Measurements from ENCODE around the gene USP31. TPM values are rescaled to one million over a fixed set of nuclear protein-coding genes. Genes with fewer than 3 reads are reported as not detected.
"Not testable (repeated sequence)": the region's sequence is repeated elsewhere in the genome, so short reads cannot be mapped to it uniquely, and the experiment has no call there.

USP31 gene
- total RNA-seq, 2 experiments from 2014 or later: 4.5 to 4.9 TPM

DNA sequence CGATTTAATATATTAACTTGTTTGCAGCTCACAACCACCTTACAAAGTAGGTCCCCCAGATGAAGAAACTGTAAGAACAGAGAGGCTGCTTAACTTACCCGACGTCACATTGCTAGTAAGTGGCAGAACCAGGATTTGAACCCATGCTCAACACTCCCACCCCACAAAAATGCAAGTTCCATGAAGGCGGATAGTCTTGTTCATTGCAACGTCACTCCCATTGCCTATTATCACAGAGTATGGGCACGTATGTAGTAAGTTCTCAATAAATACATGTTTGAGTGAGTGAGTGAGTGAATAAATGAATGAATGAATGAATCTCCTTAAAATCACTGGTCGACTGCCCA, 1.1 kb downstream of the USP31 start:
- intact Hi-C loops (cut with micrococcal nuclease): no loop called here
- Mint-ChIP-seq H3K36me3 (ENCODE audit: low read depth) (peaks cover 10% of the 10 kb centered on the region), H3K27ac (peak overlapping the region; percentile 84), H3K4me1 (ENCODE audit: low read depth) (peaks cover 30% of the 10 kb centered on the region), H3K27me3 (no peaks in the 10 kb centered on the region), H3K9me3 (no peaks in the 10 kb centered on the region), H3K4me3 (peak overlapping the region; percentile 92)
- no peak for DNase-seq
- ATAC-seq: no peak
- TF ChIP-seq CTCF (IDR thresholded peaks at IDR 0.05): no peak
- CTCF ChIA-PET: interaction anchor here (1.6 kb wide), 1 partner anchor 16 kb away, joined by 3 read pairs; no protein-coding TSS in a partner anchor
- POLR2A ChIA-PET: no interaction called here

- peak overlapping the region; percentile 92 for H3K4me3 Mint-ChIP-seq
- no peak for ATAC-seq
- intact Hi-C loops (cut with micrococcal nuclease): no loop called here
- H3K27ac Mint-ChIP-seq: no peak overlapping the region
- TF ChIP-seq CTCF (IDR thresholded peaks at IDR 0.05): no peak
- no peaks in the 10 kb centered on the region for H3K9me3 Mint-ChIP-seq
- H3K36me3 Mint-ChIP-seq (ENCODE audit: low read depth): peaks cover 10% of the 10 kb centered on the region
- H3K27me3 Mint-ChIP-seq: no peaks in the 10 kb centered on the region
- DNase-seq: no peak
- ChIA-PET POLR2A (no interaction called here), CTCF (interaction anchor here (1.6 kb wide), 1 partner anchor 15 kb away, joined by 3 read pairs; no protein-coding TSS in a partner anchor)
- peaks cover 30% of the 10 kb centered on the region for H3K4me1 Mint-ChIP-seq (ENCODE audit: low read depth)
Measured at GRCh38 chr16:23147666-23148065, 1.6 kb downstream of the USP31 start.

DNA sequence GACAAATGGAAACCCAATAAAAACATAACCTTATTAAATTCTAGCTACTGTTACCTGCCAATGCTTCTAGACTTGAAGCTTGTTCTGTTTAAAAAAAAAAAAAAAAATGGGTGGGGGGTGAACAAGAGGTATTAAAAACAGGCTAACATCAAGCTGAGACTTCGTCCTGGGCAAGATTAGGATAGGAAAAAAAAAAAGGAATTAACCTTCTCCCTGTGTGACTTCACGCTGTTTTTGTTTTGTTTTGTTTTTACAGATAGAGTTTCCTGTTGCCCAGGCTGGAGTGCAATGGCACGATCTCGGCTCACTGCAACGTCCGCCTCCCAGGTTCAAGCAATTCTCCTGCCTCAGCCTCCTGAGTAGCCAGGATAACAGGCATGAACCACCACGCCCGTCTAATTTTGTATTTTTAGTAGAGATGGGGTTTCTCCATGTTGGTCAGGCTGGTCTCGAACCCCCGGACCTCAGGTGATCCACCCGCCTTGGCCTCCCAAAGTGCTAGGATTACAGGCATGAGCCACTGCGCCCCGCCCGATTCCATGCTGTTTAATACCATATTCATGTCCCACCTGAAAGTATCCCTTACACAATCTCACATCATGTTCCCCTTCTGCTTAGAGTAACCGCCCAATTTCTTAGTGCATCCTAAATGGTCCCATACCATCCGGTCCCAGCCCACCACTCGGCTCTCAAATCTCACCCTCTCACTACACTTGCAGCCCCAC, 2.2 kb downstream of the USP31 start:
- ATAC-seq (no peak), DNase-seq (no peak)
- Mint-ChIP-seq H3K27ac (no peak overlapping the region), H3K4me3 (peak overlapping the region; percentile 1), H3K27me3 (no peaks in the 10 kb centered on the region), H3K36me3 (ENCODE audit: low read depth) (peaks cover 10% of the 10 kb centered on the region), H3K9me3 (no peaks in the 10 kb centered on the region), H3K4me1 (ENCODE audit: low read depth) (peaks cover 30% of the 10 kb centered on the region)
- POLR2A ChIA-PET: no interaction called here
- CTCF ChIA-PET: no interaction called here
- no peak for TF ChIP-seq CTCF (IDR thresholded peaks at IDR 0.05)
- intact Hi-C loops (cut with micrococcal nuclease): no loop called here

- intact Hi-C loops (cut with micrococcal nuclease): no loop called here
- H3K4me3 Mint-ChIP-seq: no peak overlapping the region
- DNase-seq: no peak
- TF ChIP-seq CTCF (IDR thresholded peaks at IDR 0.05): no peak
- no peaks in the 10 kb centered on the region for H3K9me3 Mint-ChIP-seq
- CTCF ChIA-PET: interaction anchor here (1.4 kb wide), 1 partner anchor 290 kb away, joined by 6 read pairs; no protein-coding TSS in a partner anchor
- H3K4me1 Mint-ChIP-seq (ENCODE audit: low read depth): peaks cover 30% of the 10 kb centered on the region
- no peak overlapping the region for H3K27ac Mint-ChIP-seq
- H3K36me3 Mint-ChIP-seq (ENCODE audit: low read depth): peaks cover 10% of the 10 kb centered on the region
- POLR2A ChIA-PET: no interaction called here
- ATAC-seq: no peak
- no peaks in the 10 kb centered on the region for H3K27me3 Mint-ChIP-seq
Measured at GRCh38 chr16:23145608-23146007, 3.6 kb downstream of the USP31 start.

GRCh38 chr16:23145186-23145585, 4.1 kb downstream of the USP31 start:
- ChIA-PET POLR2A (no interaction called here), CTCF (interaction anchor here (1.4 kb wide), 2 partner anchors 16 to 290 kb away, joined by 3 to 6 read pairs; no protein-coding TSS in a partner anchor)
- intact Hi-C loops (cut with micrococcal nuclease): no loop called here
- peaks cover 28% of the 10 kb centered on the region for H3K4me1 Mint-ChIP-seq (ENCODE audit: low read depth)
- ATAC-seq: no peak
- peaks cover 10% of the 10 kb centered on the region for H3K36me3 Mint-ChIP-seq (ENCODE audit: low read depth)
- no peaks in the 10 kb centered on the region for H3K9me3 Mint-ChIP-seq
- H3K27ac Mint-ChIP-seq: no peak overlapping the region
- no peak overlapping the region for H3K4me3 Mint-ChIP-seq
- H3K27me3 Mint-ChIP-seq: no peaks in the 10 kb centered on the region
- TF ChIP-seq CTCF (IDR thresholded peaks at IDR 0.05): no peak
- DNase-seq: no peak

DNA sequence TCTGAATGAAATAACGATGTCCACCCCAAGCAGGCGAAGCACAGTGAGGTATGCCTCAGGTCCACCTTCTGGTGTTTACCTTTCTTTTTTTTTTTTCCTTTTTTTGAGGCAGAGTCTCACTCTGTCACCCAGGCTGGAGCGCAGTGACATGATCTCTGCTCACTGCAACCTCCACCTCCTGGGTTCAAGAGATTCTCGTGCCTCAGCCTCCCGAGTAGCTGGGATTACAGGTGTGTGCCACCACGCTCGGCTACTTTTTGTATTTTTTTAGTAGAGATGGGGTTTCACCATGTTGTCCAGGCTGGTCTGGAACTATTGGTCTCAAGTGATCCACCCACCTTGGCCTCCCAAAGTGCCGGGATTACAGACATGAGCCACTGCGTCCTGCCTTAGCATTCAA, 4.9 kb downstream of the USP31 start:
- POLR2A ChIA-PET; DNase-seq; H3K27me3 Mint-ChIP-seq; H3K9me3 Mint-ChIP-seq; intact Hi-C loops (cut with micrococcal nuclease); H3K36me3 Mint-ChIP-seq (ENCODE audit: low read depth); ATAC-seq; H3K27ac Mint-ChIP-seq; H3K4me3 Mint-ChIP-seq: not testable (repeated sequence)
- H3K4me1 Mint-ChIP-seq (ENCODE audit: low read depth): peaks cover 23% of the 10 kb centered on the region
- CTCF ChIA-PET: interaction anchor here (1.4 kb wide), 2 partner anchors 15 to 291 kb away, joined by 3 to 6 read pairs; no protein-coding TSS in a partner anchor
